HG02642 (cell line): Measurements from ENCODE around the gene KRTAP9-1.
"Not testable (repeated sequence)": the region's sequence is repeated elsewhere in the genome, so short reads cannot be mapped to it uniquely, and the experiment has no call there.

ENCODE experiments used
- ATAC-seq: cut with Tn5 transposase; IDR thresholded peaks from one replicate; pipeline ENCODE4 v1.9.1; 2021; ENCODE audit warnings: mild to moderate bottlenecking; ENCODE audit not compliant: unreplicated experiment, poor library complexity

The KRTAP9-1 gene

GRCh38 chr17:41178341-41178740 lies 11.3 kb upstream of the KRTAP9-1 start:
- ATAC-seq = no peak

GRCh38 chr17:41178843-41179616 lies 10.7 kb upstream of the KRTAP9-1 start:
- no peak for ATAC-seq

- no peak for ATAC-seq
Observed at GRCh38 chr17:41184480-41184961, 5.2 kb upstream of the KRTAP9-1 start, which contains the start of gene KRTAP4-1. Gene KRTAP4-1 (minus strand): TSS chr17:41184911. CDS start chr17:41184854, 57 bp downstream.

- no peak for ATAC-seq
Observed at GRCh38 chr17:41185001-41185400, 4.7 kb upstream of the KRTAP9-1 start.

GRCh38 chr17:41186872-41187271 lies 2.8 kb upstream of the KRTAP9-1 start:
- no peak for ATAC-seq

GRCh38 chr17:41190328-41190727 lies 641 bp downstream of the KRTAP9-1 start:
- no peak for ATAC-seq

GRCh38 chr17:41196068-41196467 lies 6.4 kb downstream of the KRTAP9-1 start:
- ATAC-seq = no peak

- ATAC-seq = no peak
Observed at GRCh38 chr17:41199421-41200078, 9.9 kb downstream of the KRTAP9-1 start.

- no peak for ATAC-seq
Observed at GRCh38 chr17:41211845-41212466, 22.3 kb downstream of the KRTAP9-1 start.

- no peak for ATAC-seq
Observed at GRCh38 chr17:41212524-41213169, 23.0 kb downstream of the KRTAP9-1 start.

GRCh38 chr17:41215681-41216080 lies 26.0 kb downstream of the KRTAP9-1 start:
- no peak for ATAC-seq

- ATAC-seq = no peak
Observed at GRCh38 chr17:41223821-41224220, 34.1 kb downstream of the KRTAP9-1 start.

- ATAC-seq = no peak
Observed at GRCh38 chr17:41226051-41226450, 36.4 kb downstream of the KRTAP9-1 start.

- not testable (repeated sequence) for ATAC-seq
Observed at GRCh38 chr17:41226598-41227095, 37.0 kb downstream of the KRTAP9-1 start, which contains the start of gene KRTAP9-2. Gene KRTAP9-2 (plus strand): TSS chr17:41226648. CDS start chr17:41226655, 7 bp downstream.

- no peak for ATAC-seq
Observed at GRCh38 chr17:41230094-41230493, 40.4 kb downstream of the KRTAP9-1 start.

GRCh38 chr17:41231731-41232130 lies 42.0 kb downstream of the KRTAP9-1 start:
- ATAC-seq = no peak

- ATAC-seq = not testable (repeated sequence)
Observed at GRCh38 chr17:41232399-41233105, 42.9 kb downstream of the KRTAP9-1 start, which contains the start of gene KRTAP9-3. Gene KRTAP9-3 (plus strand): TSS chr17:41232449. CDS start chr17:41232502, 53 bp downstream.

GRCh38 chr17:41237116-41237515 lies 47.4 kb downstream of the KRTAP9-1 start:
- not testable (repeated sequence) for ATAC-seq

GRCh38 chr17:41237949-41238437 lies 48.3 kb downstream of the KRTAP9-1 start, which contains the start of gene KRTAP9-8:
Gene KRTAP9-8 (plus strand): TSS chr17:41237999. CDS start chr17:41238052, 53 bp downstream.
- ATAC-seq = not testable (repeated sequence)
